Activated CD4-positive, alpha-beta T cell treated with anti-CD3 and anti-CD28 coated beads, Interleukin-2, amount 50 U/mL, for 1 hour (primary cell): ENCODE measurements around the gene BTBD2.

Experiments used
- DNase-seq: peaks from one replicate; pipeline ENCODE4 v3.0.0-alpha.2; 2020

The BTBD2 gene

GRCh38 chr19:2050349-2050990 lies 35.0 kb upstream of the BTBD2 start:
- no peak for DNase-seq

GRCh38 chr19:2049741-2050348 lies 34.3 kb upstream of the BTBD2 start:
- peak; percentile 53 for DNase-seq

- no peak for DNase-seq
These were observed 33.6 kb upstream of the BTBD2 start for GRCh38 chr19:2048959-2049740.

GRCh38 chr19:2048104-2048958 lies 32.8 kb upstream of the BTBD2 start:
- DNase-seq = no peak

- DNase-seq = no peak
These were observed 32.1 kb upstream of the BTBD2 start for GRCh38 chr19:2047449-2048103.

- no peak for DNase-seq
These were observed 31.5 kb upstream of the BTBD2 start for GRCh38 chr19:2047076-2047448.

GRCh38 chr19:2046046-2046907 lies 30.8 kb upstream of the BTBD2 start:
- no peak for DNase-seq

- DNase-seq = no peak
These were observed 30.1 kb upstream of the BTBD2 start for GRCh38 chr19:2045501-2046045.

- DNase-seq = no peak
These were observed 29.4 kb upstream of the BTBD2 start for GRCh38 chr19:2044709-2045500.

GRCh38 chr19:2043961-2044708 lies 28.6 kb upstream of the BTBD2 start:
- DNase-seq = no peak

GRCh38 chr19:2043251-2043641 lies 27.7 kb upstream of the BTBD2 start:
- DNase-seq = no peak

GRCh38 chr19:2042485-2043250 lies 27.2 kb upstream of the BTBD2 start:
- DNase-seq = no peak

GRCh38 chr19:2041683-2042484 lies 26.4 kb upstream of the BTBD2 start:
- peak; percentile 100 for DNase-seq

GRCh38 chr19:2041433-2041682 lies 25.8 kb upstream of the BTBD2 start:
- no peak for DNase-seq

GRCh38 chr19:2040647-2041432 lies 25.3 kb upstream of the BTBD2 start:
- no peak for DNase-seq

- DNase-seq = no peak
These were observed 24.6 kb upstream of the BTBD2 start for GRCh38 chr19:2039959-2040646.
